AG04450 (cell line): ENCODE measurements around the gene CABP2. TPM values are rescaled to one million over a fixed set of nuclear protein-coding genes. Genes with fewer than 3 reads are reported as not detected.

Experiments
- CTCF ChIA-PET: fragments of 300-600, 350-600 bp; formaldehyde crosslinking; extraction: SDS; loops from one replicate; lab custom pipeline; 2022; ENCODE audit warnings: antibody characterized with exemption, inconsistent platforms; lab: Charles Lee
- POLR2A ChIA-PET: fragments of 350-600 bp; formaldehyde crosslinking; extraction: SDS; loops from one replicate; lab custom pipeline; 2021; ENCODE audit warnings: antibody characterized with exemption, inconsistent platforms; lab: Yijun Ruan, JAX
- DNase-seq: peaks from one replicate; pipeline ENCODE4 v3.0.0-alpha.2; 2011; ENCODE audit warnings: low read depth, low spot score
- H3K27ac ChIP-seq: one replicate; pipeline ENCODE4 v1.5.1; 2012; ENCODE audit warnings: low read depth, low read length, control low read depth
- H3K27me3 ChIP-seq: one replicate; pipeline ENCODE4 v1.6.0; 2012; ENCODE audit warnings: low read length; ENCODE audit not compliant: control insufficient read depth, insufficient read depth
- H3K4me3 ChIP-seq: 2 replicates; pipeline ENCODE4 v1.5.1; 2011; ENCODE audit warnings: mild to moderate bottlenecking, low read depth, low read length, control low read depth
- H3K9me3 ChIP-seq: 2 replicates; pipeline ENCODE4 v1.5.1; 2012; ENCODE audit warnings: low read length; ENCODE audit not compliant: control insufficient read depth, insufficient read depth
- polyA plus RNA-seq: library from polyadenylated mRNA; depleted of rRNA; stranded (reverse); fragments of >200 nt; gene quantifications from 2 replicates; pipeline ENCODE4 v1.2.3, GENCODE V29; 2011
- TF ChIP-seq, protein P1 (sequence below): IDR thresholded peaks from 2 replicates; pipeline ENCODE4 v1.5.1; 2011; ENCODE audit warnings: low read depth, low read length, control low read depth, inconsistent platforms

Gene CABP2
- polyA plus RNA-seq, 1 experiment = not detected

DNA sequence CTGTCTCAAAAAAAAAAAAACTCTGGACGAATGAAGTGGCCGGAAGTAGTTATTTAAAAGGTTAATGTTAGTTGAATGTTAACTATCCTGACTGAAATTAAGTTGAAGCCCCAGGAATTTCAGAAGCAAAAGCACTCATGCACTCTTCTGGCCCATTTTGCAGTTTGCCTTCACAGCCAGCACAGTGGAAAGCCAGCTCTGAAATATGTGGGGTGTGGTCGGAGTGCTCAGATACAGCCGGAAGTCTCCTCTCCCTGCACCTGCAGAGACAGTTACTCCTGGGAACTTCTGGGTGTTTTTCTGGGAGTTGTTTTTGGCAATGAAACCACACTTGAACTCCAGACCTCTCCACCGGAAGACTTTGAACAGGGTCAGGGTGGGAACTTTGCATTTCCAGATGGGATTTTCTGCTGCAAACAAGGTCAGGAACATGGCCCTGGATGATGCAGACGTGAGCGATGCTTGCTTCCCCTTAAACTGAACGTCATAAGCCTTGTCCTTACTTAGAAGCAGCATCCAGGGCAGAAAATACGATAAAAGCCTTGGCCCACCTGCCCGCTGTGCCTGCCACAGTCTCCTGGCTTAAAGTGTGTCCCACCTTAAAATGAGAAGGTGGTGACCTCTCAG is 21.5 kb upstream of the CABP2 start:
- TF ChIP-seq, protein P1, sequence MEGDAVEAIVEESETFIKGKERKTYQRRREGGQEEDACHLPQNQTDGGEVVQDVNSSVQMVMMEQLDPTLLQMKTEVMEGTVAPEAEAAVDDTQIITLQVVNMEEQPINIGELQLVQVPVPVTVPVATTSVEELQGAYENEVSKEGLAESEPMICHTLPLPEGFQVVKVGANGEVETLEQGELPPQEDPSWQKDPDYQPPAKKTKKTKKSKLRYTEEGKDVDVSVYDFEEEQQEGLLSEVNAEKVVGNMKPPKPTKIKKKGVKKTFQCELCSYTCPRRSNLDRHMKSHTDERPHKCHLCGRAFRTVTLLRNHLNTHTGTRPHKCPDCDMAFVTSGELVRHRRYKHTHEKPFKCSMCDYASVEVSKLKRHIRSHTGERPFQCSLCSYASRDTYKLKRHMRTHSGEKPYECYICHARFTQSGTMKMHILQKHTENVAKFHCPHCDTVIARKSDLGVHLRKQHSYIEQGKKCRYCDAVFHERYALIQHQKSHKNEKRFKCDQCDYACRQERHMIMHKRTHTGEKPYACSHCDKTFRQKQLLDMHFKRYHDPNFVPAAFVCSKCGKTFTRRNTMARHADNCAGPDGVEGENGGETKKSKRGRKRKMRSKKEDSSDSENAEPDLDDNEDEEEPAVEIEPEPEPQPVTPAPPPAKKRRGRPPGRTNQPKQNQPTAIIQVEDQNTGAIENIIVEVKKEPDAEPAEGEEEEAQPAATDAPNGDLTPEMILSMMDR = no peak
- Histone ChIP-seq H3K4me3 (no peak overlapping the region), H3K9me3 (no peaks in the 10 kb centered on the region), H3K27me3 (no peaks in the 10 kb centered on the region), H3K27ac (no peak overlapping the region)
- DNase-seq = no peak
- POLR2A ChIA-PET = no interaction called here
- CTCF ChIA-PET = interaction anchor here (0.6 kb wide), 1 partner anchor 27 kb away, joined by 3 read pairs; no protein-coding TSS in a partner anchor

DNA sequence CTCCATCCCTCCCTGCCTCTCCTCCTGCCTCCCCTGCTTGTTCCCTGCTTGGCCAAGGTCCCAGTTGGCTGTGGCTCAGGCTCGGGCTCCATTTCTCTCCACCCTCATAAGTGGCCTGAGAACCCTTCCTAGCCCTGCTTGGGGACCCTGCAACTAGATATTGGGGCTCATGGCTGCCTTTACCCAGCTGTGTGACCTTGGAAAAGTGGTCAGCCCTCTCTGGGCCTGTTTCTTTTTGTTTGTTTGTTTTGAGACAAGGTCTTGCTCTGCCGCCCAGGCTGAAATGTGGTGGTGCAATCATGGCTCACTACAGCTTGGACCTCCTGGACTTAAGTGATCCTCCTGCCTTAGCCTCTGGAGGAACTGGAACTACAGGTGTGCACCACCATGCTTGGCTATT is 20.3 kb upstream of the CABP2 start:
- no peak overlapping the region for H3K4me3 ChIP-seq
- POLR2A ChIA-PET = no interaction called here
- no peak overlapping the region for H3K27ac ChIP-seq
- TF ChIP-seq, protein P1 = no peak
- no peaks in the 10 kb centered on the region for H3K27me3 ChIP-seq
- DNase-seq = no peak
- no peaks in the 10 kb centered on the region for H3K9me3 ChIP-seq
- CTCF ChIA-PET = interaction anchor here (0.6 kb wide), 1 partner anchor 169 kb away, joined by 7 read pairs; no protein-coding TSS in a partner anchor

DNA sequence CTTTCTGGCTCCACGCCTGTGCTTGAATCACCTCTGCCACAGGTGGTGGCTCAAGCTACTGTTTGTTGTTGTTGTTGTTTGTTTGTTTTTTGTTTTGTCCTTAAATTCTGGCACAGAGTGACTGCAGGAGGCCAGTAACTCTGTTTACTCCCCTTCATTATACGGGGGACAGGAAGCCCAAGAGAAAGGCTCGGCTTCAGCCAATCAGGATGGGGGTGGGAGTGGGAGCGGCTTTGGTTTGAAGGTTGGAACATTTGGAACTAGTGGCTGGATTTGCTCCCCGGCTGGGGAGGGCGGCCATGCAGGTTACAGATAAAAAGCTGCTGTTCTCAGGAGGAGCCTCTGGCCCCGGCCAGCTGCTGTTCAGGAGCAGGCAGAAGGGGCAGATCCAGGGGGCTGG is 19.7 kb upstream of the CABP2 start:
- CTCF ChIA-PET = interaction anchor here (0.6 kb wide), 1 partner anchor 170 kb away, joined by 7 read pairs; no protein-coding TSS in a partner anchor

DNA sequence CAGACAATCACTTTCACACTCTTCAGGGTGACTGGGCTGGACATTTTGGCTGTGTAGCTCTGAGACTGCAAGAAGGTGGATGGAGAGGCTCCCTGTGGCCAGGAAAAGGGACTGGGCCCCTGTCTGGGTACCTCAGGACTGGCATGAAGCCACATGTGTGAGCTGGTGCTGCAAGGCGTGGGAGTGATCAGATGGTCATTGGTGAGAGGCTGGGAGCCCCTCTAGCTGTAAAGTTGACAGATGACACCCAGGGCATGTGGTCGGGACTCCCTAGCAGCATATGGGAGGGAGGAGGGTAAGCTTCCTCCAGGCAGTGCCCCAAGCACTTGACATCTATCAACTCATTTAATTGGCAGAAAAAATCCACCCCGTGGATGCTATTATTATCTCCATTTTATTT is 18.9 kb upstream of the CABP2 start:
- Histone ChIP-seq H3K9me3 (no peaks in the 10 kb centered on the region), H3K27me3 (no peaks in the 10 kb centered on the region), H3K4me3 (no peak overlapping the region), H3K27ac (no peak overlapping the region)
- TF ChIP-seq, protein P1 = no peak
- no peak for DNase-seq
- POLR2A ChIA-PET = no interaction called here
- CTCF ChIA-PET = no interaction called here

More for the DNA sequence above, 19.7 kb upstream of the CABP2 start:
- DNase-seq = no peak
- no peaks in the 10 kb centered on the region for H3K9me3 ChIP-seq
- TF ChIP-seq, protein P1 = no peak
- no peaks in the 10 kb centered on the region for H3K27me3 ChIP-seq
- no peak overlapping the region for H3K4me3 ChIP-seq
- H3K27ac ChIP-seq = no peak overlapping the region
- POLR2A ChIA-PET = no interaction called here

DNA sequence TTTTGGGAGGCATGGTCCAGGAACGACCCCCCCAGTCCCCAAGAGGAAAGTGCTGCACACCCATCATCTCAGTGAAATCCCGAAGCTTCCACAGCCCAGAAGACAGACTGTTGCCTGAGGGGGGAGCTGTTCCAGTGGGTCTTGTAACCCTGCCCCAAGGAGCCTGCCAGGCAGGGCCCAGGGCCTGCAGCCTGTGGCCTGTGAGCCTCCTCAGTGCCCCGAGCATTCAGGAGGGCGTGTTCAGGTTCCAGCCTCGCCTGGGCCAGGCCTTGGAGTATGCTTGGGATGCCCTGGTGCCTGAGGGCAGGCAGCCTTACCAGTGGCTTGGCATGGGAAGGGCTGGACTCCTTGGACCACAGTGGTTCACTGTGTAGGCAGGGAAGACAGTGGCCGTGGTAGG is 18.0 kb upstream of the CABP2 start:
- ChIA-PET CTCF (no interaction called here), POLR2A (no interaction called here)
- no peak for DNase-seq
- Histone ChIP-seq H3K9me3 (no peaks in the 10 kb centered on the region), H3K27me3 (no peaks in the 10 kb centered on the region), H3K27ac (no peak overlapping the region), H3K4me3 (no peak overlapping the region)
- TF ChIP-seq, protein P1 = no peak
